Prostate gland (tissue), 2 donors: ENCODE results near the gene PRELID1. TPM values are rescaled to one million over a fixed set of nuclear protein-coding genes. Genes with fewer than 3 reads are reported as not detected.

ENCODE experiments used
- DNase-seq: peaks from one replicate; pipeline ENCODE4 v3.0.0-alpha.2; 2019; ENCODE audit warnings: low spot score
- H3K27ac ChIP-seq, 2 donors: fragments of 200-600 bp; sonication (generic); 2 replicates each; pipeline ENCODE4 v1.5.1; 2017 to 2019
- H3K27me3 ChIP-seq: fragments of 200-600 bp; sonication (generic); replicated peaks from 2 replicates; pipeline ENCODE4 v1.5.1; 2019; ENCODE audit not compliant: insufficient read depth
- H3K36me3 ChIP-seq, 2 donors: fragments of 200-600 bp; sonication (generic); 1 replicate in 1 of 2; 2 replicates in 1 of 2; pipeline versions ENCODE4 v1.5.1 to v1.8.1; 2017 to 2019
- H3K4me1 ChIP-seq: fragments of 200-600 bp; sonication (generic); replicated peaks from 2 replicates; pipeline ENCODE4 v1.5.1; 2019
- H3K4me3 ChIP-seq, 2 donors: fragments of 200-600 bp; sonication (generic); 2 replicates each; pipeline ENCODE4 v1.5.1; 2017 to 2019
- H3K9me3 ChIP-seq: fragments of 200-600 bp; sonication (generic); 2 replicates; pipeline ENCODE4 v1.5.1; 2017
- POLR2A ChIP-seq: fragments of 450-650 bp; IDR thresholded peaks from one replicate; pipeline ENCODE4 v1.6.1; 2016; ENCODE audit warnings: antibody characterized with exemption, mild to moderate bottlenecking
- POLR2AphosphoS5 ChIP-seq: sonication (generic); formaldehyde crosslinking; IDR thresholded peaks from one replicate; pipeline ENCODE4 v1.6.1; 2017; ENCODE audit warnings: antibody characterized with exemption
- WGBS: methylation state at CpG from one replicate; pipeline ENCODE4 v1.1.5; 2018; 5-methylcytosine and 5-hydroxymethylcytosine counted together
- intact Hi-C: fragments of 100-400 bp; cut with DNase I; formaldehyde crosslinking; loops from one replicate; pipeline ENCODE4 v1.14.2; 2022
- total RNA-seq, 2 donors: library from RNA; depleted of rRNA; stranded (reverse); fragments of >200 nt; gene quantifications; one replicate each; pipeline ENCODE4 v1.1.0, GENCODE V29; 2016
- TF ChIP-seq, protein P1 (sequence below), 4 experiments: fragments of 200-600 bp in 2 of 4; fragments of 450-650 bp in 2 of 4; sonication (generic) in 2 of 4; IDR thresholded peaks; 1 replicate in 3 of 4; 2 replicates in 1 of 4; pipeline ENCODE4 v1.5.1; 2016 to 2019; ENCODE audit warnings: antibody characterized with exemption in 4 of 4, mild to moderate bottlenecking in 2 of 4, moderate library complexity in 2 of 4

PRELID1 gene
- total RNA-seq, 2 donors from 2014 or later: 76.5 to 95.8 TPM

DNA sequence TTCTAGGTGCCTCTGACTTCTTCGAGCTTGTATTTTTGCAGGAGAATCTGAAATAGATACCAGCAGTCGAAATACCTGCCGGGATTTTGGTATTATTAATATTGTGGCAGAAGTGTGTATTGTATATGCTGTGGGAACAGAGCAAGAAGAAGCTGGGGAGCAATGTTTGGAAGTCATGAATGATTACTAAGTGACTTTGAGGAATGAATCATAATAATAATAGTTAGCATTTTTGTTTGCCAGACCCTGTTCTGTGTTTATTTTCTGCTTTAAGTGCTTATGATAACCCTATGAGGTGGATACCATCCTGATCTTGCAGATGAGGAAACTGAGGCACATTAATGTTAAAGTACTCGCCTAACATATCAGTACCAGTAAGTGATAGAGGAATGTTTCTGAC is 32.5 kb upstream of the PRELID1 start:
- no peaks in the 10 kb centered on the region for H3K27me3 ChIP-seq
- no peak for DNase-seq
- H3K4me1 ChIP-seq: no peaks in the 10 kb centered on the region
- H3K36me3 ChIP-seq: no peaks in the 10 kb centered on the region
- 86% methylated on average over 4 of the region's 4 CpGs for WGBS
- no peak overlapping the region for H3K4me3 ChIP-seq
- no peak overlapping the region for H3K27ac ChIP-seq
- H3K9me3 ChIP-seq: no peaks in the 10 kb centered on the region
- TF ChIP-seq POLR2A: no peak
- TF ChIP-seq, protein P1, sequence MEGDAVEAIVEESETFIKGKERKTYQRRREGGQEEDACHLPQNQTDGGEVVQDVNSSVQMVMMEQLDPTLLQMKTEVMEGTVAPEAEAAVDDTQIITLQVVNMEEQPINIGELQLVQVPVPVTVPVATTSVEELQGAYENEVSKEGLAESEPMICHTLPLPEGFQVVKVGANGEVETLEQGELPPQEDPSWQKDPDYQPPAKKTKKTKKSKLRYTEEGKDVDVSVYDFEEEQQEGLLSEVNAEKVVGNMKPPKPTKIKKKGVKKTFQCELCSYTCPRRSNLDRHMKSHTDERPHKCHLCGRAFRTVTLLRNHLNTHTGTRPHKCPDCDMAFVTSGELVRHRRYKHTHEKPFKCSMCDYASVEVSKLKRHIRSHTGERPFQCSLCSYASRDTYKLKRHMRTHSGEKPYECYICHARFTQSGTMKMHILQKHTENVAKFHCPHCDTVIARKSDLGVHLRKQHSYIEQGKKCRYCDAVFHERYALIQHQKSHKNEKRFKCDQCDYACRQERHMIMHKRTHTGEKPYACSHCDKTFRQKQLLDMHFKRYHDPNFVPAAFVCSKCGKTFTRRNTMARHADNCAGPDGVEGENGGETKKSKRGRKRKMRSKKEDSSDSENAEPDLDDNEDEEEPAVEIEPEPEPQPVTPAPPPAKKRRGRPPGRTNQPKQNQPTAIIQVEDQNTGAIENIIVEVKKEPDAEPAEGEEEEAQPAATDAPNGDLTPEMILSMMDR (IDR thresholded peaks at IDR 0.05): no peak
- TF ChIP-seq POLR2AphosphoS5: no peak
- intact Hi-C loops: no loop called here

DNA sequence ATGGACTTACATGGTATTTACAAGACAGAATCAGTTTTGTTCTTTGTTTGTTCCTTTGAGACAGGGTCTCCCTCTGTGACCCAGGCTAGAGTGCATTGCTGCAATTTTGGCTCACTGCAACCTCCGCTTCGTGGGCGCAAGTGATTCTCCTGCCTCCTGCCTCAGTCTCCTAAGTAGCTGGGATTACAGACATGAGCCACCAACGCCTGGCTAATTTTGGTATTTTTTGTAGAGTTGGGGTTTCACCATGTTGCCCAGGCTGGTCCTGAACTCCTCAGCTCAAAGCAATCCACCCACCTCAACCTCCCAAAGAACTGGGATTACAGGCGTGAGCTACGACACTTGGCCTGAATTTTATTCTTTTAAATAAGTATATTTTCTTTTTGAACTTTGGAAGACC is 27.7 kb upstream of the PRELID1 start:
- Histone ChIP-seq H3K27ac (no peak overlapping the region), H3K4me3 (no peak overlapping the region), H3K36me3 (no peaks in the 10 kb centered on the region), H3K27me3 (no peaks in the 10 kb centered on the region), H3K4me1 (no peaks in the 10 kb centered on the region), H3K9me3 (no peaks in the 10 kb centered on the region)
- TF ChIP-seq, protein P1 (IDR thresholded peaks at IDR 0.05): no peak
- TF ChIP-seq POLR2A (no peak), POLR2AphosphoS5 (no peak)
- intact Hi-C loops: no loop called here
- WGBS: 87% methylated on average over 6 of the region's 6 CpGs
- DNase-seq: no peak

DNA sequence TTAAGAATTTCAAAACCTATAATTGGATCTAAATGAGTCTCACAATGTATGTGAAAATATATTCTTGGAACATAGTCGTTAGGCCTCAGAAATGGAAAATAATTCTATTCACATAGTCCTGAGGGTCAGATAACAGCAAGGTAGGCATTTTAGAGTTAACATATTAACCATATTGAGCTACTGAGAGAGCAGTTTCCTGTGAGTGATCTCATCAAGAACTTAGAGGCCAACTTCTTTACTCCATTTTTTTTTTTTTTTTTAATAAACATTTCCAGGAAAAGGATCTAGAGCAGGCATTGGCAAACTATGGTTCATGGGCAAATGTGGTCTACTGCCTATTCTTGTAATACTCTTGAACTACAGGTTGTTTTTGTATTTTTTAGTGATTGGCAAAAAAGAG is 26.7 kb upstream of the PRELID1 start:
- H3K27ac ChIP-seq: no peak overlapping the region
- no peaks in the 10 kb centered on the region for H3K9me3 ChIP-seq
- TF ChIP-seq, protein P1 (IDR thresholded peaks at IDR 0.05): no peak
- TF ChIP-seq POLR2A: no peak
- TF ChIP-seq POLR2AphosphoS5: no peak
- peaks cover 0 to 2% of the 10 kb centered on the region in 2 donors for H3K36me3 ChIP-seq
- H3K4me1 ChIP-seq: no peaks in the 10 kb centered on the region
- no peak for DNase-seq
- intact Hi-C loops: no loop called here
- 64% methylated on average over 1 of the region's 1 CpG for WGBS
- H3K27me3 ChIP-seq: no peaks in the 10 kb centered on the region
- H3K4me3 ChIP-seq: no peak overlapping the region

DNA sequence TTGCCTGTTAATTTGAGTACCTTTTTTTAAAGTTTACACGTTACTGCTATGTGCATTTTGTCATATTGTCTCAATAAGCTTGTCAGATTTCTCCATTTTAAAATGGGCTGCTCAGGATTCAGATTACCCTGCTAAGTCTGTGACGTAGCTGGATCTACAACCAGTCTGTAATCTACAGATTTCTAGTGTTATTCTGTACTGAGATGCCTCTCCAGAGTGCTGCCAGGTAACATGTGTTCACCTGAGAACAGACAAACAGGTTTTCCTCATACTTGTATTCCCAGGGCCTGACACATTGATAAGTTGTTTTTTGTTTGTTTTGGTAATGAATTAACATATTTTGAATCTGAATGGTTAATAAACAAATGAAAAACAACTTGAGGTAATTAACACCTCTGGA is 15.4 kb upstream of the PRELID1 start:
- H3K4me1 ChIP-seq: no peaks in the 10 kb centered on the region
- H3K27me3 ChIP-seq: no peaks in the 10 kb centered on the region
- DNase-seq: no peak
- no peak overlapping the region for H3K4me3 ChIP-seq
- intact Hi-C loops: no loop called here
- H3K9me3 ChIP-seq: no peaks in the 10 kb centered on the region
- H3K36me3 ChIP-seq: peaks cover 0 to 6% of the 10 kb centered on the region in 2 donors
- 80% methylated on average over 2 of the region's 2 CpGs for WGBS
- no peak for TF ChIP-seq POLR2A
- TF ChIP-seq, protein P1 (IDR thresholded peaks at IDR 0.05): no peak
- no peak for TF ChIP-seq POLR2AphosphoS5
- H3K27ac ChIP-seq: no peak overlapping the region

DNA sequence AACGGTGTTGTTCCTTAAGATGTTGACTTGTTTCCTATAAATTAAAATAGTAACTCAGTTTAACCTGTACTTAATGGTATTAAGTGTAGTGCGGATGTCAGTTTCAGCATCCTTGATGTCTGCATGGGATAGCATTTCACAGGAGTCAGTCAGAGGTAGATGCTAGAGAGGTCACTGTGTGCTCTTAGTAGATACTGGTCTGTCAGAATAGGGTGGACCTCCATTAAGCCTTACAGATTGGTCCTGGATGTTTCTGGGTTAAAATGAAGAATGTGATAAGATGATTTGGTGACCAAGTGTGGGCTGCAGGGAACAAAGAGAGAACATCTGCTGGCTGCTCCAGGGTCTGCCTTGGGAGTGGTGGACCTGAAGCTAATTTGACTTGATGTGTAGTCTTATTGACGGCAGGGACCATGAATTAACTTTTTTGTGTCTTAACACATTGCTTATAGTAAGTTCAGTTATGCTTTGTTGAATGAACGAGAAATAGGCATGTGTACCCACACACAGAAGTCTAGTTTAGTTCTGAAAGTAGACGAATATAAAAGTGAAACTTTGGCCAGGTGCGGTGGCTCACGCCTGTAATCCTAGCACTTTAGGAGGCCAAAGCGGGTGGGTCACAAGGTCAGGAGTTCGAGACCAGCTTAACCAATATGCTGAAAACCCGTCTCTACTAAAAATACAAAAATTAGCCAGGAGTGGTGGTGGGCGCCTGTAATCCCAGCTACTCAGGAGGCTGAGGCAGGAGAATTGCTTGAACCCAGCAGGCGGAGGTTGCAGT is 12.6 kb upstream of the PRELID1 start:
- WGBS: 96% methylated on average over 12 of the region's 12 CpGs
- Histone ChIP-seq H3K4me3 (no peak overlapping the region), H3K9me3 (no peaks in the 10 kb centered on the region), H3K27me3 (no peaks in the 10 kb centered on the region), H3K36me3 (peaks cover 15 to 18% of the 10 kb centered on the region in 2 donors), H3K27ac (no peak overlapping the region), H3K4me1 (no peaks in the 10 kb centered on the region)
- TF ChIP-seq POLR2A (no peak), POLR2AphosphoS5 (no peak)
- TF ChIP-seq, protein P1 (IDR thresholded peaks at IDR 0.05): no peak
- intact Hi-C loops: no loop called here
- no peak for DNase-seq
